NCI-H2196 treated with DMSO at 0.1 percent for 48 hours (cell line): ENCODE measurements around the gene TCIRG1.

Experiments used
- DNase-seq: peaks from one replicate; lab custom pipeline; 2025; ENCODE audit not compliant: unreplicated experiment; lab: John Stamatoyannopoulos, UW

Gene TCIRG1

GRCh38 chr11:68006606-68007166, 32.1 kb upstream of the TCIRG1 start:
- DNase-seq, result no peak

GRCh38 chr11:68007498-68008380, 31.1 kb upstream of the TCIRG1 start:
- no peak for DNase-seq

GRCh38 chr11:68008381-68009337, 30.2 kb upstream of the TCIRG1 start:
- no peak for DNase-seq

- no peak for DNase-seq
Observed at GRCh38 chr11:68009391-68010089, 29.3 kb upstream of the TCIRG1 start.

GRCh38 chr11:68010090-68011041, 28.5 kb upstream of the TCIRG1 start, which contains the start of gene ALDH3B1:
TSS of gene ALDH3B1 (plus strand) at chr11:68010327. CDS start at chr11:68015298, 4,971 bp downstream.
- no peak for DNase-seq

GRCh38 chr11:68011051-68011943, 27.5 kb upstream of the TCIRG1 start:
- DNase-seq, result no peak

GRCh38 chr11:68012044-68012842, 26.6 kb upstream of the TCIRG1 start:
- DNase-seq, result no peak

GRCh38 chr11:68012843-68013610, 25.8 kb upstream of the TCIRG1 start:
- DNase-seq, result no peak

GRCh38 chr11:68013611-68014156, 25.1 kb upstream of the TCIRG1 start:
- no peak for DNase-seq

- no peak for DNase-seq
Observed at GRCh38 chr11:68014157-68014946, 24.5 kb upstream of the TCIRG1 start.

- no peak for DNase-seq
Observed at GRCh38 chr11:68014947-68015447, 23.8 kb upstream of the TCIRG1 start.

- DNase-seq, result no peak
Observed at GRCh38 chr11:68015467-68015866, 23.4 kb upstream of the TCIRG1 start.

GRCh38 chr11:68016161-68016903, 22.5 kb upstream of the TCIRG1 start:
- no peak for DNase-seq

- no peak for DNase-seq
Observed at GRCh38 chr11:68016904-68017817, 21.7 kb upstream of the TCIRG1 start.
